Forelimb muscle (tissue), 1 donor: ENCODE measurements around the gene KCNC3. TPM values are rescaled to one million over a fixed set of nuclear protein-coding genes. Genes with fewer than 3 reads are reported as not detected.

ENCODE experiments used
- DNase-seq: peaks from one replicate; pipeline ENCODE4 v3.0.0-alpha.2; 2013; ENCODE audit warnings: low read depth
- polyA plus RNA-seq: library from polyadenylated mRNA; unstranded; fragments of 120-200 nt; gene quantifications from one replicate; pipeline ENCODE4 v1.2.1, GENCODE V29; 2013; ENCODE audit not compliant: insufficient read length

KCNC3 gene
- polyA plus RNA-seq, 1 donor: 1.3 TPM

DNA sequence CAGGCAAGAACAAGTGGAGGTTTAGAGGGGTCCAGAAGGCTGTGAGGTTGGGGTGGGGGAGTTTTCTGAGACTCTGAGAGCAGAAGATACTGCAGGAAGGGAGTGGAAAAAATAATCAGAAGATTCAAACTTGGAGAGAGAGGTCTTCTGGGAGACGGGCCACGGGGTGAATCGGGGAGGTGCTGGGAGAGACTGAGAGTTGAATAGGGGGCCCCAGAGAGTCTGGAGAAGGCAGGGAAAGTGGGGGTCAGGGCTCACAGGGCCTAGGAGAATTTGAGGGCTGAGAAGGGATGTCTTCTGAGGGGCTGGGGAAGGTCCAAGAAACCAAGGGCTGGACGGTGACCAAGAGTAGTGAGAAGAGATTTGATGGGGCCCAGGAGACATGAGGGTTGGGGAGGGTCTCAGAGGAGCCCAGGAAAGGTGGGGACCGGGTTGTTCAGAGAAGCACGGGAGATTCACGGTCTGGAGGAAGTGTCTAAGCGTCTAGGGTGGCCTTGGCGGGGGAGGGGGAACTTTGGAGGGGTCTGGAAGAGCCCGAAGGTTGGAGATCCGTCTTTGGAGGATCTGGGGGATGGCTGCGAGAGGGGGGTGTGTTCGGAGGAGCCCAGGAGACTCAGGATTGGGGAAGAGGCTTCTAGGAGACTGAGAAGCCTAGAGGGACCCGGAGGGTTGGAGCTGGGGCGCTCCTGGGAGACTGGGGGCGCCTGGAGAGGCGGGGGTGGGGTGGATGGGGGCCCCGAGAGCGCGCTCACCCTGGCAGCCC is 1.5 kb downstream of the KCNC3 start:
- DNase-seq: no peak

DNA sequence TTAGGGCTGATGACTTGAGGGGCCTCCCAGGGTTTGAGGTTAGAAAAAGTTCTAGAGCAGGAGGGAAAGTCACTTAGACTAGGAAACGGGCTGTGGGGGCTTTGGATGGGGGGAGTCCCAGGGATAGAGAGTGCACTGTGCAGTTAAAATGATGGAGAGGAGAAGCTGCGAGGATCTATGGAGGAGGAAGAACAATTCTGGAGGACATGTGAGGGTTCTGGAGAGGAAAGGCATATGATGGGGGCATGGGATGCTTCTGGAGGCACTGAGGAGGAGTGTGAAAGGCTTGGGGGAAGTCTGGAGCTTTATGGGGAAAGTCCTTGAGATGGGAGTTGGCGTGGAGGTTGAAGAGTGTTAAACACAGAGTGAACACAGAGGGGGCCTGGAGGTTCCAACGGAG is 2.2 kb downstream of the KCNC3 start:
- DNase-seq: no peak

DNA sequence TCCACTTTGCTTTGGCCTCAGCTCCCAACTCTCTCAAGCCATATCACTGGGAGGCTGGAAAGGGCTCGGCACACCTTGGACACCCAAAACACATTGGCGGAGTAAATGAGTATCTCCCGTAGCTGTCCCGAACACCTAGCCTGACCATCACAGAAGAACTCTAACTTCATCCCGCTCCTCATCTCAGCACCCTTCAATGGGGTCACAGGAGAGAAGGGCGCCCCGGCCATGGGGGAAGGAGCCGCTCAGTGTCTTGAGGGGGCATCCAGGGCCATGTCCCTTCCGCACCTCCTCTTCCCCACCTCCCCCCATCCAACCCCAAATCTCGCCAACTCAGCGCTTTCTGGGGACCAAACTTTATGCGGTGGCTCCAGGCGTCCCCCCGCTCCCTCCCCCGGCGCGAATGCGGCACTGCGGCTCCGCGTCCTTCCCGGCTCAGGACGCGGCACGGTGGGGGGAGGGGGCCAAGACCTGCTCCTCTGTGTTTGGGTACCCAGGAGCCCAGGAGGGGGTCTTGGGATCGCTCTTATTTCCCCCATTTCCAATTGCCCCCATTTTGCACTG is 3.0 kb downstream of the KCNC3 start:
- DNase-seq: no peak

DNA sequence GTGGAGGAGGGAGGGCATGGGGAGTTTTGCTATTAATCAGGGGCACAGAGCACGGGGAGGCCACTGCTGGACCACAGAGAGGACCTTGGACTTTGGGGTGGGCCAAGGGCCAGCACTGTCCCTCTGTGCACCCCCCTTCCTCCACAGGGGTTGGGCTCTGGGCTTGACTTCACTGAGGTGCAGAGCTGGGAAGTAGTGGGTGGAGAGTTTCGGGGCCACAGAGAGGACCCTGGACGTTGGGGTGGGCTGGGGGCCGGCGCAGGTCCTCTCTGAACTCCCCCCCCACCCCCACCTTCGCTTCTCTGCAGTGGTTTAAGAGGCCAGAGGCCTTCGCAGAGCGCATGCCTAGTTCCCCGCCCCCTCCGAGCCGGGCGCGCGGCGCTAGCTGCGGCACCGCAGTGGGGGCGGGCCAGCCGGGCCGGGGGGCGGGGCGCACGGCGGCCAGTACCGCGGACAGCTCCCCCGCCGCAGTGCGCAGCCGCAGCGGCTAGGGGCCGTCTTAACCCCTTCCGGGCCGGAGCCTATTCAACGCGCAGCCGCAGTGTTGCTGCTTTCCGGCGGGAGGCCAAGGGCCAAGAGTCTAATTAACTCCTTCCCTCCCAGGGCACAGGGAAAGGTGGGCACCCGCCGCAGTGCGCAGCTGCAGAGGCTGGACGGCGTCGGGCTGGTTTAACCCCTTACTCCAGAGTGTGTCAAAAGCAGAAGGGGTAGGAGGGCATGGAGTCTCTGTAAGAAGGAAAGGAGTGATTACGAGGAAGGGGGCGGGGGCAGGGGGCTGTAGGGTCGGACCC is 3.7 kb downstream of the KCNC3 start:
- no peak for DNase-seq

DNA sequence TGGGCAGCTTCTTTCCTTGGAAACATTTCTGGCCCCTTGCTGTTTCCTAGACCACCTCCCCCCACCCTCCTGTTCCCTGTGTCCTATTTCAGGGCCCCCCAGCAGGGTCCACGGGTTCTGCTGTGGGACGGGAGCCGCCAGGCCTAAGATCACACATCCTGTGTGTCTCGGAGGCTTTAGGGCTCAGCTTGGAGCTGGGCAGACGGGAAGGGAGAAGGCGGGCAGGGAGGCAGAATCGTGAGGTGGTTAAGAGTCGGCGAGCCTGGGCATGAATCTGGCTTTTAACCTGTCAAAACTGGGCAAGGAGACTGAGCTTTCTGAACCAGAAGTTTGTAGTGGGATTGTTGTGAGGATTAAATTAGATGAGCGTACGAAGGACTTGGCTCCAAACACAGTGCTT is 4.8 kb downstream of the KCNC3 start:
- no peak for DNase-seq

DNA sequence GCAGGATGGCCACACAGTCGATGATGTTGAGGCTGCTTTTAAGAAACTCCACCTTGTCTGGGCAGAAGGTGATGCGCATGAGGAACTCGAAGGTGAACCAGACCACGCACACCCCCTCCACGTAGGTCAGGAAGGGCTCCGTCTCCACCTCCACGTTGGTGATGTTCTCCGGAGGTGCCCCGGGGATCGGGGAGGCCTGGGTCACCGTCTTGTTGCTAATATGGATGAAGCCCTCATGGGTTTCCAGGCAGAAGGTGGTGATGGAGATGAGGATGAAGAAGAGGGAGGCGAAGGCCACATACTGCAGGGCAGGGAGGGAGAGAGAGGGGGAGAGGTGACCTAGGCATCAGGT is 5.4 kb downstream of the KCNC3 start:
- no peak for DNase-seq

DNA sequence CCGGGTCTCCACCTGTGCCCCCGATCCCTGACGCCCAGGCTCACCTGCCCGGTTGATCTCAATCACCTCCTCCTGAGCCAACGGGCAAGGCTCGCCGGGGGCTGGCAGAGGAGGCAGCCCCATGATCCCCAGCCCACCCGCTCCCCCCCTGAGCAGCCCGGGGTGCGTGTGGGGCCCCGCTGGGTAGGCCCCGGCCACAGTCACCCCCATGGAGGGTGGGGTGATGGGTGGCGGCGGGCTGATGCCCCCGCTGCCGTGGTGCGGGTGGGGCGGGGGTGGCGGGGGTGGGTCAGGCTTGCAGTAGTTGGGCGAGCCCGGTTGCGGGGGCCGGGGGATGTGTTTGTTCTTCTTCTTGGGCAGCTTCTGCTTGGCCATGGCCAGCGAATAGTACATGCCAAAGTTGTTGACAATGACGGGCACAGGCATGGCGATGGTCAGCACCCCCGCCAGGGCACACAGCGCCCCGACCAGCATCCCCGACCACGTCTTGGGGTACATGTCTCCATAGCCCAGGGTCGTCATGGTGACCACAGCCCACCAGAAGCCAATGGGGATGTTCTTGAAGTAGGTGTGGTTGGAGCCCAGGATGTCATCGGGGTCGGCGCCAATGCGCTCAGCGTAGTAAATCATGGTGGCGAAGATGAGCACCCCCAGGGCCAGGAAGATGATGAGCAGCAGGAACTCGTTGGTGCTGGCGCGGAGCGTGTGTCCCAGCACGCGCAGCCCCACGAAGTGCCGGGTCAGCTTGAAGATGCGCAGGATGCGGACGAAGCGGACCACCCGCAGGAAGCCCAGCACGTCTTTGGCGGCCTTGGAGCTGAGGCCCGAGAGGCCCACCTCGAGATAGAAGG is 6.0 kb downstream of the KCNC3 start:
- no peak for DNase-seq

DNA sequence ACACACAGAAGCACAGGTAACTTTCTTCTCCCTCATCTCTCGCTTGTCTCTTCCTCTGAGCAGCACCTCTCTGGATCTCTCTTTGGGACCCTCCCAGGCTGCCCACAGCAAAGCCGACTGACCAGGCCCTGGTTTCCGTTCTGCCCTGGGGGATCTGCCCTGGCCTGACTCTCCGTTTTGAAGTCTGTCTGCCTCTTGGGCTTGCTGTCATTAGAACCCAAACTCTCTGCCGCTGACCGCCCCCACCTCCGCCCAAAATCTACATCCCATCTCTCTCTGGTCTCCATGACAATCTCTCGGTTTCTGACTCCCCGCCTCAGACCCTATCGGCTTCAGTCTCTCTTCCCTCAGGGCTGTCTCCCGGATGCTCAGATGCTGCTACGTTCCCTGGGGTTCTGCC is 6.9 kb downstream of the KCNC3 start:
- no peak for DNase-seq

DNA sequence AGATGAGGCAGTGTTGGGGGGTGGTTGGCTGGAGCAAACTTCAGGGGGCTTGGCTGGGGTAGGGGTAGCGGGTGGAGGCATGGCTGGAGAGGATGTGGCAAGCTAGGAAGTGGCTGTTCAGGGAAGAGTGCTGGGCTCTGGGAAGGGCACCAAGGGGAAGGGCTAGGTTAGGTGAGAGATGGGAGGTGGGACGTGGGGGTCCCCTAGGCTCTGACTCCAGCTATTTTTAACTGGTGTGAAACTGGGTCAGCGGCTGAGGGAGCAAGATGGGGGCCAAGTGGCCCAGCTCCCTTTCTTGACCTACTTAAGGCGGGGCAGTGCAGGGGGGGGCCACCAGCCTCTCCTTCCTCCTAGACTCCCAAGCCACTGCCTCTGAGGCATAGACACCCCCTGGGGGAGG is 7.3 kb downstream of the KCNC3 start:
- no peak for DNase-seq

DNA sequence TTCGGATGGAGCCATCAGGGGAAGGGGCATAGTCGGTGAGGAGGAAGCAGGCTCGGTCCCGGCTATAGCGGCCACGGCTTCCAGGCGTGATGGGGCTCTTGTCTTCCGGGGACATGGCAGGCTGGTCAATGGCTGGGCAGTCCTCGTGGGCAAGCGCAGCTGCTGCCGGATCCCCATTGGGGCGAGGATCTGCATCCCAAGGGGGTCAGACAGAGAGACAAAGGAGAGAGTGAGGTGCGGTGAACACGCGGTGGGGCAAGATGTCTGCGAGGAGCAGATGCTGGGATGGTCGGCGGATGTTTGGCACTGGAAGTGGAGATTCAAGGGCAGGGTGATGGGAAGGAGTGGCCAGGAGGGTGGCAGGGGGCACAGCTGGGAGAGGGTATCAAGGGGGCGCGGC is 8.6 kb downstream of the KCNC3 start:
- DNase-seq: no peak

DNA sequence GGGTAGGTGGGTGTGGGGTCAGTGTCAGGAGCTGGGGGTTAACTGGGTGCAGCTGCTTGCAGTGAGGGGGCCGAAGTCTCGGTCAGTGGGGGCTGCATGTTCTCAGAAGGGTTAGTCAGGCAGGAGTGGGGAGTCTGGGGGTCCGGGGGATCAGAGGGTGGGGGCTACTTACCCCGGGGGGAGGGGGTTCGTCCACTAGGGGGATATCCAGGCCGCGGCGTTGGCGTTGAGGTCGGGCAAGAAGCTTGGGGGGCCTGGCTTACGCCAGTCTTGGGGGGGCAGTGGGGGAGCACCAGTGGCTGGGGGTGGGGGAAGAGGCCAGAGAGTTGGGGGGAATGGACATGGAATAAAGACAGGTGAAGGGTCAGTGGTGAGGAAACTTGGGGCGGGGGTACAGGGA is 9.1 kb downstream of the KCNC3 start:
- no peak for DNase-seq

DNA sequence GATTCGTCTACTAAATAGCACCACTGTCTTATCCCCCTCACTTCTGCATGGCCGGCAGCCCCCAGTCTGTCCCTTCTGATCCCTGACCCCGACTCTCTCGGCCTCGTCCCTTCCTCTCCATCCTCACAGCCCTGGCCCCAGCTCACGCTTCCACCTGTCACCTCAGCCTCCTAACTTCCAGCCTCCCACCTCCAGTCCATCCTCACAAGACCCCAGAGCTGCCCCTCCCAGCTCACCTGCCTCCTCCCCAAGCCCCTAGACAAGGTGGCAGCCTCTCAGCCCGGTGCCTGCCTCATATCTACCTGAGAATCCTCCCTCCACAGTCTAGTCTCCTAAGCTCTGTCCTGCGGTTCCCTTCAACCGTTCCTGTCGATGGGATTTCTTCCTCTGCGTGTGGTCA is 10.0 kb downstream of the KCNC3 start:
- no peak for DNase-seq

DNA sequence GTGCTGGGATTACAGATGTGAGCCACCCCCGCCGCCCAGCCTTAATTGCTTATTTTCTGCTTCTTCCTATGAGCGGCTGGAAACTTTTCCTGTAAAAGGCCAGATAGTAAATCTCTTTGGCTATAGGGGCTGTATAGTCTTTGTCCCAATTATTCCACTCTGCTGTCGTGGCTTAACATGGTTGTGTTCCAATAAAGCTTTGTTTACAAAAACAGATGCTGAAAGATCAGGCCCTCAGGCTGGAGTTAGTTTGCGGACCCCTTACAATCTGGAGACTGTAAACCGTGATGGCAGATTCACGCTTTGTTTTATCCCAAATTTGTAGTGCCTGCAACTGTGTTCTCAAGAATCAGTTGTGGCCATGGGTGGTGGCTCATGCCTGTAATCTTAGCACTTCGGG is 10.7 kb downstream of the KCNC3 start:
- DNase-seq: no peak

DNA sequence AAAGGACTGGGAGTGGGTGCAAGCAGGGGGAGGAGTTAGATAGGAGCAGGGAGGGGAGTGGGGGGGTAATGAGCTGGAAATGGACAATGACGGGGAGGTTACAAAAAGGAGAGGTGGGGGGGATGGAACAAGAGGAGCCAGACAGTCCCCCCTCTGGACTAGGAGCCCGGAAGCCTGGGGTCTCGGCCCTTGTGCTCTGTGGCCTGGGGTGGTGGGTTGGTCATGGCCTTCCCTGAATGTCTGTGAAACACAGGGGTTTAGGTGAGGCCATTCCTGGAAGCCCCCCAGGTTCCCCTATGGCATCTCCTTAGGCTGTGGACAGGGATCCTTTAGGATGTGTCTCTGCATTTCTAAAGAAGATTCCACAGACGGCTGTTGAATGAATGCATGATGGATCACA is 12.1 kb downstream of the KCNC3 start:
- no peak for DNase-seq

DNA sequence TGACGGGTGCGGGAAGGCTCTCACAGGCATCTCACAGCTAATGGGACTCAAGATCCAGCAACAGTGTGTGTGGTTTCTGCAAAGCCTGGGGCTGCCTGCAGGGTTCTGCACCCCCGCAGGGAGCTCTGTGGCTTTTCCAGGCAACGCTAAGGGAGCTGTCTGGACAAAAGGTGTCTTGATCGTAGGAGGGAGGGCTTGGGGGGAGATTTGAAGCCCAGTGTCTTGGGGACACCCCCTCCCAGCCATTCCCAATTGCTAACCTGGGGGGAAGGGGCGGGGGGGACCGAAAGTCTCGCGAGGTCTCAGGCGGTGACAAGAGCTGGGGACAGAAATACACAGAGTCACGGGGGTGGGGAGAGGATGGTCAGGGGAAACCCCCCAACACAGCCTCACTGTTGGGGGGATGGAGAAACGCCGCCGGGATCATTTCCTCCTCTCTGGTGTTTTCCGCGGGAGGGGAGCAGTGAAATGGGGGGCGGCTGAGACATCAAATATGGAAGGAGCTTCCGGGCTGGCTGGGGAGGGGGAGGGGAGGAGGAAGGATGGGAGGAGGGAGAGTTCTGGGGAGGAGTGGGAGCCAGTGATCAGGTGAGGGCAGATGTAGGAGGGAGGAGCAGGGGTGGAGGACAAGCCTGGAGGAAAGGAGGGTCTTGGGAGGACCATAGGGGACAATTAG is 13.3 kb downstream of the KCNC3 start:
- no peak for DNase-seq

DNA sequence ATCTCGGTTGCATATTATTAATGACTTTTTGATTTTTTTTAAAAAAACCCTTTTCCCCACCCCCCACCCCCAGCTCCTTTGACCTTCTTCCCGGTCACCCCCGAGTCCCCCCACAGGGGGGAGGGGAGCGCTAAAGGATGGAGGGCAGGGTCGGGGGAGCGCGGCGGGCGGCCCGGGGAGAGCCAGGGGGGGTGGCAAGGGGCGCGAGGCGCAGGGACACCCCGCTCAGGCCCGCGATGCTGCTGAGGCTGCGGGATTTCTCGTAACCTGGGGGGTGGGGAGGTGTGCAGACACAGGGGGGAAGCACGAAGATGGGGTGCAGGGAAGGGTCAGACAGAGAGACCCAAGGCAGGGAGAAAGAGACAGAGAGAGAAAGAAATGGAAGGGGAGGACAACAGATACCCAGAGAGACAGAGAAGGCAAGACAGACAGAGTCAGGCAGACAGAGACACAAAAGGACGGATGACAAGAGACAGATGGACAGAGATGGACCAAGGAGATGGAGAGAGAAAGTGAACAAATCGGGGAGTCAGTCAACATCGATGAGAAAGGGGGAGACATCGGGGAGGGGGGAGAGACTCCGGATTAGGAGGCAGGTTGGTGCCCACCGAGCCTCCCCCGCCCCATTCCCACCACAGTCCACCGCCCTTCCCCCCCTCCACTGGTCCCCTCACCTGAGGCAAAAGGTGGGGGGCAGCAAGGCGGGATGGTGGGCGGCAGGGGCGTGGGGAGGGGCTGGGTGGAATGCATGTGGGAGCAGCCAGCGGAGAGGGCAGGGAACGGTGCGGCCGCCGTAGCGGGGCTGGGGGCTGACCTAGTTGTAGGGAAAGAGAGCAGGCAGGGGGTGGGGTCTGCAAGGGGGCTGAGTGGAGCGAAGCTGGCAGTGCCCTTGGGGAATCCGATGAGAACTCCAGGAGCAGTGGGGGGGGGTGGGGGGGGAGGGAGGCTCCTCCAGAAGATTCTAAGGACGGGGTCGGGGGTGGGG is 14.2 kb downstream of the KCNC3 start:
- no peak for DNase-seq

DNA sequence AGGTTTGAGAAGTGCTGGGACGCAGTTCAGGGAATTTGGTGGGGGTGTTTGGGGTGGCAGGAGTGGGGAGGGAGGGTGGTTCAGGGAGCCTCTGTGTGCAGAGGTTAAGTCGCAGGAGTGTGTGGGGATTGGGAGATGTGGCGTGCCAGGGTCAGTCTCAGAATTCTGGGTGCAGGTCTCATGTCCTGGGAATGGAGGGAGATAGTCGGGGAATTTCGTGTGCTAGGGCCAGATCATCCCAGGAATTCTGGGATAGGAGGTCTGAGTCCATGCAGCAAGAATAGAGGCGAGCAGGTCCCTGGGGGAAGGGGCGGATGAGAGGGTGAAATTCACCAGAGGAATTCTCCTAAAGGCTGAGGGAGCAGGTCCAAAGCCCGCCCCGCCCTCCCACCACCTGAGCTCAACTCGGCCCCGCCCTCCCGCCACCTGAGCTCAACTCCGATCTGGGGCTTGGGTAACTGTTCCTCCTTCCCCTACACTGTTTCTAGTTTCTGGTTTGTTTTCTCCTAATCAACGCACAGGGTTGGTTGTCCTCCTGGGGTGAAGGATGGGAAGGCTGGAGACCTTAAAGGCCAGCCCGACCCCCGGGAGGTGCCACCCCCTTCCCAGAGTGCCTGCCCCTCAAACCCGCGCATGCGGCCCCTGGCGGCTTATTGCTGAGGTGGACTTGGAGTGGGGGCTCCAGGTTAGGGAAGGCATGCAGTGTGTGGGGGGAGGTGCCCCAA is 15.2 kb downstream of the KCNC3 start:
- no peak for DNase-seq

DNA sequence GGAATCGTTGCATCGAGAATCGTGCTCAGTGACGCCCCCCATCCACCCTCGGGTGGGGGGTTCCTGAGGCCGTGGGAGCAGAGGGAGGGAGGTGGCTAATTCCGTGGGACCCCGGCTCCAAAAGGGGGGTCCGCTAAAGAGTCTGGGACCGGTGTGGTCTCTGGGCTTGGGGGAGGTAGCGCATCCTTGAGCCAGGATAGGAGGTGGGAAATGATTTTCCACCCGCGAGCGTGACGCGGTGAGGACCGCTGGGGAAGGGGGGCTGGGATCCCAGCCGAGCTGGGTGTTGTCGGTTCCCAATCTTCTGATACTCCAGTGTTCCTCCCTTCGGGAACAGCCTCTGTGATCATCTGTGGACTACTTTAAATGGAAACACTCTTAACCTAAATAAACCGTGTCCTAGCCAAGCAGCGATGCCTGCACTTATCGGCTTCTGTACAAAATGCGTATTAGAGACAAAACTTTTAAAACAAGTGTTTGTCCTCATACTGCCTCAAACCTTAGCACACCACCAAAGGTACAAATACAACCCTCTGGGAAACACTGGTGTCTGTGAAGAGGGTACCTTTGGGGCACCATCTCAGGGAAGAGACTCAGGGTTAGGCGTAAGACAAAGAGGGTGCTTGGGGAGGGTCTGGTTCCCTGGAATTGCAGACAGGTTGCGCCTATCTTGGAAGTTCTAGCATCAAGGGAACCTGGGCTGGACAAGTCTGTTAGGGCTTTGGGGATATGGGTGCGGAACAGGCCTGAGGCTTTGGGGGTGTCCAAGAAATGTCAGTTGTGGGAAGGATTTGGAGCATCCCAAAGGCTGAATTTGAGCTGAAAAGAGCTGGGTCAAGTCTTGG is 16.0 kb downstream of the KCNC3 start:
- DNase-seq: no peak
